Measurements from ENCODE around the gene VWF.

GRCh38 chr12:6091786-6092566, 32.5 kb downstream of the VWF start:
- TF ChIP-seq EZH2 (IDR thresholded peaks at IDR 0.05; ENCODE audit: borderline replicate concordance, low read length) (no peak), CTCF (IDR thresholded peaks at IDR 0.05; ENCODE audit: low read length) (no peak)

Data from OCI-LY1 (cell line).